AG09309 (cell line): ENCODE measurements around the gene RHCG.

Experiments
- DNase-seq: peaks from one replicate; pipeline ENCODE4 v3.0.0-alpha.2; 2010; ENCODE audit warnings: low read depth
- H3K4me3 ChIP-seq: 2 replicates; pipeline ENCODE4 v1.5.1; 2011; ENCODE audit warnings: mild to moderate bottlenecking, low read depth, low read length, moderate library complexity; ENCODE audit not compliant: control insufficient read depth
- TF ChIP-seq, protein P1 (sequence below): IDR thresholded peaks from 2 replicates; pipeline ENCODE4 v1.5.1; 2011; ENCODE audit warnings: mild to moderate bottlenecking, low read depth, low read length, inconsistent platforms; ENCODE audit not compliant: insufficient read depth, control insufficient read depth; ENCODE audit errors: missing control alignments

The RHCG gene

DNA sequence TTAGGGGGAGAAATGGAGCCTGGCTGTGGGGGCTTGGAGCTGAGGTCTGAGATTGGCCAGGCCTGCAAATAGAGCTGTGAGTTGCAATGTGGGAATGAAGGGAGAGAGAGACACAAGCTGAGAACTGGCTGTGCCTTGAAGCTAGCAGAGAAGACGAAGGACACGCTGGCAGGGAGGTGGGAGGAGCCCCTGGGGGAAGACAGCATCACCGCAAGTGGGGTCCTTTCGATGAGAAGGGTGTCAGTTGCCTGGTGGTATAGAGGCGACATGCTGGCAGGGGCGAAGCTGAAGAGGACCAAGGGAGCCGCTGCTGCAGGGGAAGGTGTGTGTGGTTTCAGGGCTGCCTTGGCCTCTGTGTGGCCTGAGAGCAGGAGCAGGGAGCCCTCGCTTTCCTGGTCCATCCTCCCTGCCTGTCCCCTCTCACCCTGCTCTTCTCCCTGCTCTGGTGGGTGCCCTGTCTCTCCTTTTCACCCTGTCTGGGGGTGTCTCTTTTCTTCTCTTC is 5.5 kb downstream of the RHCG start:
- DNase-seq: no peak
- no peak overlapping the region for H3K4me3 ChIP-seq
- TF ChIP-seq, protein P1, sequence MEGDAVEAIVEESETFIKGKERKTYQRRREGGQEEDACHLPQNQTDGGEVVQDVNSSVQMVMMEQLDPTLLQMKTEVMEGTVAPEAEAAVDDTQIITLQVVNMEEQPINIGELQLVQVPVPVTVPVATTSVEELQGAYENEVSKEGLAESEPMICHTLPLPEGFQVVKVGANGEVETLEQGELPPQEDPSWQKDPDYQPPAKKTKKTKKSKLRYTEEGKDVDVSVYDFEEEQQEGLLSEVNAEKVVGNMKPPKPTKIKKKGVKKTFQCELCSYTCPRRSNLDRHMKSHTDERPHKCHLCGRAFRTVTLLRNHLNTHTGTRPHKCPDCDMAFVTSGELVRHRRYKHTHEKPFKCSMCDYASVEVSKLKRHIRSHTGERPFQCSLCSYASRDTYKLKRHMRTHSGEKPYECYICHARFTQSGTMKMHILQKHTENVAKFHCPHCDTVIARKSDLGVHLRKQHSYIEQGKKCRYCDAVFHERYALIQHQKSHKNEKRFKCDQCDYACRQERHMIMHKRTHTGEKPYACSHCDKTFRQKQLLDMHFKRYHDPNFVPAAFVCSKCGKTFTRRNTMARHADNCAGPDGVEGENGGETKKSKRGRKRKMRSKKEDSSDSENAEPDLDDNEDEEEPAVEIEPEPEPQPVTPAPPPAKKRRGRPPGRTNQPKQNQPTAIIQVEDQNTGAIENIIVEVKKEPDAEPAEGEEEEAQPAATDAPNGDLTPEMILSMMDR: no peak

DNA sequence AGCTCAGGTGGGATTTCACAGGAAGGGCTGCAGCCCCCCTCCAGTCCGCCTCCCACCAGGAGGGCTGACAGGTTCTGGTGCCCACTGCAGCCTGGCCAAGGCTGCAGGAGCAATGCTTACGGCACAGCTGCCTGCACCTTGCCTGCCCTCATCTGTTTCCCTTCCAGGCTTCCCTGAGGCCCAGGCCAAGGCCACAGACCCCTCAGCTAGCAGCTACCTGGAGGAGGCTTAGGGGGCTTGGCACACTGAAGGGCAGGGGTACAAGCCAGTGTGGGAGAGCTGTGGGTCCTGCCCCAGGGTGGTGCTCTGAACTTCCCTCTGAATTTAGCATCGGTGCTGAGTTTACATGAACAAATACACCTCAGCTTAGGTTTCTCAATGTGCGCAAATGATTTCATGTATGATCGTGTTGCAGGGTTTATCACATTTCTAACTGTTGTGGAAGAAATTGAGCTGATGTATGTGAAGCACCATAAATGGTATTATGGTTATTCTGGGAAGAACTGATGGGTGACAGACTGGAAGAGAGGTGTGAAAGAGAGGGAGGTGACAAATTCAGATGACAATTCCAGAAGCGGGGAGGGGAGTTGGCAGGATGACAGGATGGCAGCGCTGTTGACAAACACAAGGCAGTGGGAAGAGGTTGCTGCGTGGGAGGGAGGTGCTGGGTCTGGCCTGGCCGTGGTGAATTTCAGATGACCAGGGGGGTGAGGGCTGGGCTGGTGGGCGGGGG is 6.1 kb downstream of the RHCG start:
- TF ChIP-seq, protein P1: no peak

DNA sequence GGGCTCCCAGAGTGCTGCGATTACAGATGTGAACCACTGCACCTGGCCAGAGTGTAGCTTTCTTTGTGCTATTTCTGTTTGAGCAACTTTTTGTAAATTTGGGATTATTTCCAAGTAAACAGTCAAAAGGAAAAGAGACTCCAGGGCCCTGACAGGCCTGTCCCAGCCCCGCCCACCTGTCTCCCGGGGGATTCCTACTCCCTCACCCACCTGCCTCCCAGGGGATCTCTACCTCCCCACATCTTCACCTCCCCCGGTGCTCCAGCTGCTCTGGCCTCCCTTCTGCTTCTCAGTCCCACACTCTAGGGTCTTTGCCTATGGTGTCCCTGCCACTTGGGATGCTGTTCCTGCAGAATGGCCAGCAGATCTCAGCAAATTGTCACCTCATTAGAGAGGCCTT is 7.0 kb downstream of the RHCG start:
- TF ChIP-seq, protein P1: no peak
- H3K4me3 ChIP-seq: no peak overlapping the region
- DNase-seq: no peak

More for the DNA sequence above, 6.1 kb downstream of the RHCG start:
- no peak for DNase-seq
- H3K4me3 ChIP-seq: no peak overlapping the region

DNA sequence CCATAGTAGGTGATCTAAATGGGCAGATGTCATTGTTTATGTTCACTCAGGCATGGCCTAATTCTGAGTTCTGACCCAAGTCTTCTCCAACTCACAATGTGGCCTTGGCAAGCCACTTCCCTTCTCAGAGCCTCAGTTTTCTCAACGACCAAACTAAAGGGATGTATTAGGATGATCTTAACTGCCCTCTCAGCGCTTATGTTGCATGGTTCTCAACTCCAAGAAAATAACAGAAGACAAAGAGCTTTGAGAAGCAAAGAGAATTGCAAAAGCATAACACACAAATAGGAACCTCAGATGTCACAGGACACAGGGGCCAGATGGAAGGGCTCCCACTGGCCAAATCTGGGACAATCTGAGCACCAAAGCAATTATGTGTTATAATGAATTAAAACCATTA is 8.6 kb downstream of the RHCG start:
- TF ChIP-seq, protein P1: no peak
- no peak for DNase-seq
- no peak overlapping the region for H3K4me3 ChIP-seq

DNA sequence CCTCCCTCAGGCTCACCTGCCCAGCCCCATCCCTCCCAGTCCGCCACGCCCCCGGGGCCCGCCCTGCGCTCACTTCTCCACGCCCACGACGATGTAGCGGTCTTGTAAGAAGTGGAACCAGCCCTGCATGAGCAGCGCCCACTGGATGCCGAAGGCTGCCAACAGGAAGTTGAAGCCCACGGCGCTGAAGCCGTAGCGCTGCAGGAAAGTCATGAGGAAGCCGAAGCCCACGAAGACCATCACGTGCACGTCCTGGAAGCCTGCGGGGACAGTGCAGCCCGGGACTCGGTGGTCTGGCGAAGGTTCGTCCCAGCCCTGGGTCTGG is 9.7 kb downstream of the RHCG start:
- no peak for DNase-seq
- TF ChIP-seq, protein P1: no peak
- no peak overlapping the region for H3K4me3 ChIP-seq

DNA sequence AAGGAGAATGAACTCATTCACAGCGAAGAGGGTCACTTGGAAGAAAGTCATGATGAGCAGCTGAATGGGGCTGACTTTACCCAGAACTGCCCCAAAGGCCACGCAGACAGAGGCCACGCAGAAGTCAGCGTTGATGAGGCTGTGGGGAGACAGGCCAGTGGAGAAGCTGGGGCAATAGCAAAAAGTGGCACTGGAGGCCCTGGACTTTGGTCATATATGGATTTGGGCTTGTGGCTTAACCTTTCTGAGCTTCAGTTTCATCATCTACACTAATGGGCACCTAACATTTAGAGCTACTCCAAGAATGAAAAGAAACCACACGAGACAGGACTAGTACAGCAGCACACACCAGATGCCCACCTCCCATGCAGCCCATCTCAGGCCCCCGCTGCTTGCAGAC is 13.3 kb downstream of the RHCG start:
- no peak overlapping the region for H3K4me3 ChIP-seq
- TF ChIP-seq, protein P1: no peak
- DNase-seq: no peak
